GM10266 (cell line): ENCODE results near the gene PPP2R5A.

ENCODE experiments used
- DNase-seq: peaks from one replicate; pipeline ENCODE4 v3.0.0; 2012; ENCODE audit errors: extremely low spot score
- TF ChIP-seq, protein P1 (sequence below): IDR thresholded peaks from 2 replicates; pipeline ENCODE4 v1.5.1; 2012; ENCODE audit warnings: mild to moderate bottlenecking, low read depth; ENCODE audit not compliant: control insufficient read depth, insufficient read depth; ENCODE audit errors: missing control alignments

PPP2R5A gene

DNA sequence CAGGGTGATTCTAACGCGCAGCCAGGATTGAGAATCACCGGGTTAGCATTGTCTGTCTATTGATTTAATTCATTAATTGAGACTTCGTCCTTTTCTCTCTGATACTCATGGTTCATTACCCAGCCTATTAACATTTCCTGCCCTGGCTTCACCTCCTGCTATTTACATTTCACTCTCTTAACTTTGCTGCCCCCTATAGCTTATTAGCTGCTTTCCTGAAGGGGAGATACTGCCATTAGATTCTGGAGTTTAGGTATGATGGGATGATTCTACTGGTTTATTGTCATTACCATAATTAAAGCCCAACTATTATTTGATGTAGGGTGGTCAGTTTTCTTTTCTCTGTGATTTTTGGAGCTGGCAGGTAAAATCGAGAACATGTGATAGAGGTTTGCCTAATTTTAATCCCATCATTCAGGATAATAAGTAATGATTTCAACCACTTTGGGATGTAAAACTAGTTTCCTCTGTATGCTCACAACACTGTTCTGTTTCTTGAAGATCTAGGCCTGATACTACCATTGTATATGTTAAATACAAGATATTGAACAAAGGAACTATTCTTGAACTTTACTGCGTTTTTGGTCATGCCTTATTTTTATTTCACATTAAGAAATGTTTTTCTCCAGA, 6.4 kb downstream of the PPP2R5A start:
- TF ChIP-seq, protein P1, sequence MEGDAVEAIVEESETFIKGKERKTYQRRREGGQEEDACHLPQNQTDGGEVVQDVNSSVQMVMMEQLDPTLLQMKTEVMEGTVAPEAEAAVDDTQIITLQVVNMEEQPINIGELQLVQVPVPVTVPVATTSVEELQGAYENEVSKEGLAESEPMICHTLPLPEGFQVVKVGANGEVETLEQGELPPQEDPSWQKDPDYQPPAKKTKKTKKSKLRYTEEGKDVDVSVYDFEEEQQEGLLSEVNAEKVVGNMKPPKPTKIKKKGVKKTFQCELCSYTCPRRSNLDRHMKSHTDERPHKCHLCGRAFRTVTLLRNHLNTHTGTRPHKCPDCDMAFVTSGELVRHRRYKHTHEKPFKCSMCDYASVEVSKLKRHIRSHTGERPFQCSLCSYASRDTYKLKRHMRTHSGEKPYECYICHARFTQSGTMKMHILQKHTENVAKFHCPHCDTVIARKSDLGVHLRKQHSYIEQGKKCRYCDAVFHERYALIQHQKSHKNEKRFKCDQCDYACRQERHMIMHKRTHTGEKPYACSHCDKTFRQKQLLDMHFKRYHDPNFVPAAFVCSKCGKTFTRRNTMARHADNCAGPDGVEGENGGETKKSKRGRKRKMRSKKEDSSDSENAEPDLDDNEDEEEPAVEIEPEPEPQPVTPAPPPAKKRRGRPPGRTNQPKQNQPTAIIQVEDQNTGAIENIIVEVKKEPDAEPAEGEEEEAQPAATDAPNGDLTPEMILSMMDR, result peak; percentile 73
- peak; percentile 64 for DNase-seq

DNA sequence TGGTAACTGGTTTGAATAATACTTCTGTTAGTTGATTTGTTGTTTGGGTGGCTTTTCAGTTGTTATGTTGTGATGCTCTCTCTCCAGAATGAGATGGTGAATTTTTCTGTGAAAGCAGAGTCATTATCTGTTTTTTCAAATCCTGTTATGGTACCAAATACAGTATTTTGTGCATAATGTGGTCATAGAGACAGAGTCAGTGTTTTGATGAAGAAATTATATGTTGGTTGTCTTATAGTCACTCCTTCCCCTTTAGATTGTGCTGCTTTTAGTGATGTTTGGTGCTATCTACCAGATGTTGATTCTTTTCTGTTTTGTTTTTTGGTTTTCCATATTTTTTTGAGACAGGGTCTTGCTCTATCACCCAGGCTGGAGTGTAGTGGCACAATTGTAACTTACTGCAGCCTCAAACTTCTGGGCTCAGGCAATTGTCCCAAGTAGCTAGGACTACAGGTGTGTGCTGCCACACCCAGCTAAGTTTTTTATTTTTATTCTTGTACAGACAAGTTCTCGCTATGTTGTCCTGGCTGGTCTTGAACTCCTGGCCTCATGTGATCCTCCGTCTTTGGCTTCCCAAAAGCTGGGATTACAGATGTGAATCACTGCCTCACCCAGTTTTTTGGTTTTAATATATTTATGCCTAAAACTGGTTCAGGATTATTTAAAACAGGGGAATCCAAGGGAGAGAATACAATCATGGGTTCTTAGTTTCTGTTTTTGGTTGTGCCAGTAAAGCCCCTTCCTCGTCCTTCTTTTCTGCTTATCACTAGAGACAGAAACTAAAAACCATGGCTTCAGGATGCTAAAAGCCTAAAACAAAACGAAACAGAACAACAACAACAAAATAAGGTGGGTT, 7.3 kb downstream of the PPP2R5A start:
- TF ChIP-seq, protein P1, result no peak

DNA sequence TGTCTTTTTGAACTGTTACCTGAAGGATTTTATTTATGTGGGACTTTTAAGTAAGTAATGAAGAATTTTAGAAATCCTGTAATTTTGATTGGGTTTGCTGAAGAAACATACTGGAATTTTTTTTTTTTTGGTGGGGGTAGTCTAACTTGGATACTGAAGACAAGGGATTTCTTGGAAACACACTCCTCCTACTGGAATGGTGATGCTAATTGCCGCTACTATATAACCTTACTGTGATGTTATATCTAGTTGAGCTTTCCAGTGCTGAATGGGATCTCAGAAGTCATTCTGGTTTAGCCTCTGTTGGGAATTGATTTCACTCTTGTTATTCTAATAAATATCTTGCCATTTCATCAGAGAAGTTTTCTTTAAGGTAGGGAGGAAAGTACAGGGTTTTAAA, 8.4 kb downstream of the PPP2R5A start:
- TF ChIP-seq, protein P1, result no peak
- DNase-seq, result no peak

More for the DNA sequence above, 7.3 kb downstream of the PPP2R5A start:
- no peak for DNase-seq

GRCh38 chr1:212294983-212295382, 9.8 kb downstream of the PPP2R5A start:
- TF ChIP-seq, protein P1, result no peak

GRCh38 chr1:212295579-212295978, 10.4 kb downstream of the PPP2R5A start:
- no peak for DNase-seq

More at GRCh38 chr1:212294983-212295382, 9.8 kb downstream of the PPP2R5A start:
- DNase-seq, result no peak

GRCh38 chr1:212297338-212297737, 12.1 kb downstream of the PPP2R5A start:
- TF ChIP-seq, protein P1, result no peak
- no peak for DNase-seq

More at GRCh38 chr1:212295579-212295978, 10.4 kb downstream of the PPP2R5A start:
- TF ChIP-seq, protein P1, result no peak

- DNase-seq, result no peak
- TF ChIP-seq, protein P1, result no peak
Observed at GRCh38 chr1:212301580-212301979, 16.4 kb downstream of the PPP2R5A start.
